ENCODE data around the gene CCNT1. TPM values are rescaled to one million over a fixed set of nuclear protein-coding genes. Genes with fewer than 3 reads are reported as not detected.
"Not testable (repeated sequence)": the region's sequence is repeated elsewhere in the genome, so short reads cannot be mapped to it uniquely, and the experiment has no call there.

The CCNT1 gene
- polyA plus RNA-seq, 2 of the 4 experiments (the other 2 are of a cell fraction) = 13.0 to 54.5 TPM

DNA sequence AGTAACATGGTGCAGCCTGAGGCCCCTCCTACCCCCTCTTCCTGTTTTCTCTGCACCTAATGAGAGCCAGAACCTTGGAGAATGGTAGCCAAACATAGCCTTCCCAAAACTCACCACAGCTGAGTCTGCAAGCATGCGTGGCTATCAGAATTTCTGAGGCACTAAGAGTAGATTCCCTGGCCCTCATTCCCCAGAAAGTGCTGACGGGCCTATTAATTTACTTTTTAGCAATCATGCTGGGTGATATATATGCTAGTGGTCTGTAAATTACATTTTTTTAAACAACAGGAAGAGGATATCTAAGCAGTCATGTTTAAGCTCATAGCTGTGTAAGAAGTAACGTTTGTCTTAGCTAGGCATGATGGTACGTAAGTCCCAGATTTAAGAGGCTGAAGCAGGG is 64.8 kb downstream of the CCNT1 start:
- no peaks in the 10 kb centered on the region for H3K9me3 ChIP-seq
- no peak overlapping the region for H3K27ac ChIP-seq
- H3K4me2 ChIP-seq = no peak overlapping the region
- H3K4me1 ChIP-seq = no peaks in the 10 kb centered on the region
- H3K4me3 ChIP-seq = no peak overlapping the region
- CTCF ChIA-PET = no interaction called here
- DNase-seq (ENCODE audit: low read depth in 1 of 2, low spot score in 1 of 2) (no peak), ATAC-seq (no peak; a peak in 1 of 6 replicates), FAIRE-seq (no peak)
- POLR2A ChIA-PET = no interaction called here
- WGBS (ENCODE audit: missing lambda C conversion rate) = 60% methylated on average over 4 of the region's 4 CpGs
- no peak for TF ChIP-seq KDM5A (IDR thresholded peaks at IDR 0.05)
- peak; percentile 54 for TF ChIP-seq MAFK (IDR thresholded peaks at IDR 0.05; ENCODE audit: partially characterized antibody)
- TF ChIP-seq NPAS2 (CRISPR knock-in tag; IDR thresholded peaks at IDR 0.05; ENCODE audit: borderline replicate concordance) = no peak

DNA sequence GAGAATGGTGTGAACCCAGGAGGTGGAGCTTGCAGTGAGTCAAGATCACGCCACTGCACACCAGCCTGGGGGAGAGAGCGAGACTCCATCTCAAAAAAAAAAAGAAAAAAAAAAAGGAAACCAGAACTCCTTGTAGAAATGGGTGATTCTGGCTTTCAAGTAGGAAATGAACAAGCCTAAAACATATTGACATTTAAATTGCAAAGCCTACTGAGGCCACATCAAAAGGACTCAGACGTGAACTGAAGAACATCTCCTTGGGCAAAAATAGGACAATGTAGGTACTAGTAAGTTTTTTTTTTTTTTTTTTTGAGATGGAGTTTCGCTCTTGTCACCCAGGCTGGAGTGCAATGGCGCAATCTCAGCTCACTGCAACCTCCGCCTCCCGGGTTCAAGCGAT is 71.2 kb downstream of the CCNT1 start:
- H3K9me3 ChIP-seq; H3K4me1 ChIP-seq; DNase-seq (ENCODE audit: low read depth in 1 of 2, low spot score in 1 of 2); POLR2A ChIA-PET; H3K27ac ChIP-seq; H3K4me2 ChIP-seq; CTCF ChIA-PET; FAIRE-seq; ATAC-seq; H3K4me3 ChIP-seq: not testable (repeated sequence)
- WGBS (ENCODE audit: missing lambda C conversion rate) = 94% methylated on average over 8 of the region's 8 CpGs

DNA sequence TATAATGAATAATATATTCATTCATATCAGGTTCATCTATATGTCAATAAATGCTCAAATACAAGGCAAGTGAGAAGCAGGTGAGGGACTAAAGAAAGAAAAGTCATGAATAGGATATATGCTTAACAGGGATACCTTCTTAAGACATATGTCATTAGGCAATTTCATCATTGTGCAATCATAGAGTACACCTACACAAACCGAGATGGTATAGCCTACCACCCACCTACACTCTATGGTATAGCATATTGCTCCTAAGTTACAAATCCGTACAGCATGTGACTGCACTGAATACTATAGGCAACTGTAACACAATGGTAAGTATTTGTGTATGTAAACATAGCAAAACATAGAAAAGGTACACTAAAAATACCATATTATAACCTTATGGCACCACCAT is 73.5 kb downstream of the CCNT1 start:
- H3K4me2 ChIP-seq = no peak overlapping the region
- H3K27ac ChIP-seq = no peak overlapping the region
- CTCF ChIA-PET = no interaction called here
- H3K4me1 ChIP-seq = no peaks in the 10 kb centered on the region
- no peak for ATAC-seq
- no peak for DNase-seq (ENCODE audit: low read depth in 1 of 2, low spot score in 1 of 2)
- no peak overlapping the region for H3K4me3 ChIP-seq
- H3K9me3 ChIP-seq = no peaks in the 10 kb centered on the region
- WGBS (ENCODE audit: missing lambda C conversion rate) = 79% methylated on average over 2 of the region's 2 CpGs
- POLR2A ChIA-PET = no interaction called here
- FAIRE-seq = no peak
- TF ChIP-seq RARB (CRISPR knock-in tag; IDR thresholded peaks at IDR 0.05) (no peak), CEBPB (IDR thresholded peaks at IDR 0.05) (peak in 1 of 2 experiments; percentile 40; a peak in 1 of 4 replicates)

DNA sequence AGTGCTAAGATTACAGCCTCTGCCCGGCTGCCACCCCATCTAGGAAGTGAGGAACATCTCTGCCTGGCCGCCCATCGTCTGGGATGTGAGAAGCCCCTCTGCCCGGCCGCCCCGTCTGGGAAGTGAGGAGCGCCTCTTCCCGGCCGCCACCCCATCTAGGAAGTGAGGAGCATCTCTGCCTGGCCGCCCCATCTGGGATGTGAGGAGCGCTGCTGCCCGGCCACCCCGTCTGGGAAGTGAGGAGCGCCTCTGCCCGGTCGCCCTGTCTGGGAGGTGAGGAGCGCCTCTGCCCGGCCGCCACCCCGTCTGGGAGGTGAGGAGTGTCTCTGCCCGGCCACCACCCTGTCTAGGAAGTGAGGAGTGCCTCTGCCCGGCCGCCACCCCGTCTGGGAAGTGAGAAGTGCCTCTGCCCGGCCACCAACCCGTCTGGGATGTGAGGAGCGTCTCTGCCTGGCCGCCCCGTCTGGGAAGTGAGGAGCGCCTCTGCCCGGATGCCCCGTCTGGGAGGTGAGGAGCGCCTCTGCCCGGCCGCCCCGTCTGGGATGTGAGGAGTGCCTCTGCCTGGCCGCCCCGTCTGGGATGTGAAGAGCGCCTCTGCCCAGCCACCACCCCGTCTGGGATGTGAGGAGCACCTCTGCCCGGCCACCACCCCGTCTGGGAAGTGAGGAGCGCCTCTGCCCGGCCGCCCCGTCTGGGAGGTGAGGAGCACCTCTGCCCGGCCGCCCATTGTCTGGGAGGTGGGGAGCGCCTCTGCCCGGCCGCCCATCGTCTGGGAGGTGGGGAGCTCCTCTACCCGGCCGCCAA is 74.6 kb downstream of the CCNT1 start:
- H3K4me2 ChIP-seq; H3K27ac ChIP-seq; H3K4me3 ChIP-seq; POLR2A ChIA-PET; FAIRE-seq; DNase-seq (ENCODE audit: low read depth in 1 of 2, low spot score in 1 of 2); H3K9me3 ChIP-seq; ATAC-seq; H3K4me1 ChIP-seq: not testable (repeated sequence)
- CTCF ChIA-PET = interaction anchor here (0.6 kb wide), 1 partner anchor 33 kb away, joined by 3 read pairs; no protein-coding TSS in a partner anchor
- 90% methylated on average over 35 of the region's 54 CpGs for WGBS (ENCODE audit: missing lambda C conversion rate)

DNA sequence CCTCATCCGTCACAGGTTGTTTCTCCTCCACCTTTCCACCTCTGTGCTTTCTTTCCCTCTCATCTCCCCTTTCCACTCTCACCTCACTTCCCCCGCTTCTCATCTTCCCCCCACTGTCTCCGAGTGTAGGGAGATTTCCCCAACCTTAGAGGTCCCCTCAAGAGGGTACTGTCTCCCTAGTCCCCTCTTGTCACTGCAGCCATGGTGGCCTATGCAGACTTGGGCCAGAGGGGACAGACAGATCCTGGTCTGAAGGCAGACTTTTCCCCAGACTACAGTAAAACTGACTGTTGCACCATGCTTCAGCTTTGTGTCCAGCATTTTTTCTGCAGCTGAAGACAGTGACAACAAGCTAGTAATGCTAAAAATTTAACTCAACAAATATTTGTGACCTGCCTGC is 75.7 kb downstream of the CCNT1 start:
- no peak for FAIRE-seq
- Histone ChIP-seq H3K4me2 (no peak overlapping the region), H3K9me3 (no peaks in the 10 kb centered on the region), H3K27ac (no peak overlapping the region), H3K4me3 (no peak overlapping the region), H3K4me1 (no peaks in the 10 kb centered on the region)
- DNase-seq (ENCODE audit: low read depth in 1 of 2, low spot score in 1 of 2) = no peak
- peak; percentile 51 to 56; a peak in 4 of 6 replicates for ATAC-seq
- ChIA-PET CTCF (no interaction called here), POLR2A (no interaction called here)
- WGBS (ENCODE audit: missing lambda C conversion rate) = 91% methylated on average over 3 of the region's 3 CpGs
- TF ChIP-seq, protein P1, sequence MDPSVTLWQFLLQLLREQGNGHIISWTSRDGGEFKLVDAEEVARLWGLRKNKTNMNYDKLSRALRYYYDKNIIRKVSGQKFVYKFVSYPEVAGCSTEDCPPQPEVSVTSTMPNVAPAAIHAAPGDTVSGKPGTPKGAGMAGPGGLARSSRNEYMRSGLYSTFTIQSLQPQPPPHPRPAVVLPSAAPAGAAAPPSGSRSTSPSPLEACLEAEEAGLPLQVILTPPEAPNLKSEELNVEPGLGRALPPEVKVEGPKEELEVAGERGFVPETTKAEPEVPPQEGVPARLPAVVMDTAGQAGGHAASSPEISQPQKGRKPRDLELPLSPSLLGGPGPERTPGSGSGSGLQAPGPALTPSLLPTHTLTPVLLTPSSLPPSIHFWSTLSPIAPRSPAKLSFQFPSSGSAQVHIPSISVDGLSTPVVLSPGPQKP (IDR thresholded peaks at IDR 0.05; ENCODE audit: low read depth, low read length) = no peak
- TF ChIP-seq, protein P2, sequence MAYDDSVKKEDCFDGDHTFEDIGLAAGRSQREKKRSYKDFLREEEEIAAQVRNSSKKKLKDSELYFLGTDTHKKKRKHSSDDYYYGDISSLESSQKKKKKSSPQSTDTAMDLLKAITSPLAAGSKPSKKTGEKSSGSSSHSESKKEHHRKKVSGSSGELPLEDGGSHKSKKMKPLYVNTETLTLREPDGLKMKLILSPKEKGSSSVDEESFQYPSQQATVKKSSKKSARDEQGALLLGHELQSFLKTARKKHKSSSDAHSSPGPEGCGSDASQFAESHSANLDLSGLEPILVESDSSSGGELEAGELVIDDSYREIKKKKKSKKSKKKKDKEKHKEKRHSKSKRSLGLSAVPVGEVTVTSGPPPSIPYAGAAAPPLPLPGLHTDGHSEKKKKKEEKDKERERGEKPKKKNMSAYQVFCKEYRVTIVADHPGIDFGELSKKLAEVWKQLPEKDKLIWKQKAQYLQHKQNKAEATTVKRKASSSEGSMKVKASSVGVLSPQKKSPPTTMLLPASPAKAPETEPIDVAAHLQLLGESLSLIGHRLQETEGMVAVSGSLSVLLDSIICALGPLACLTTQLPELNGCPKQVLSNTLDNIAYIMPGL (CRISPR knock-in tag; IDR thresholded peaks at IDR 0.05; ENCODE audit: borderline replicate concordance) = no peak
- TF ChIP-seq HEYL (CRISPR knock-in tag; IDR thresholded peaks at IDR 0.05) (no peak), MAFK (IDR thresholded peaks at IDR 0.05; ENCODE audit: partially characterized antibody) (no peak), PHF8 (IDR thresholded peaks at IDR 0.05; ENCODE audit: borderline replicate concordance, low read depth) (no peak), ESRRA (IDR thresholded peaks at IDR 0.05; ENCODE audit: borderline replicate concordance, low read length) (no peak), NR3C1 (IDR thresholded peaks at IDR 0.05) (no peak), SREBF2 (IDR thresholded peaks at IDR 0.05) (no peak), FOSB (CRISPR knock-in tag; IDR thresholded peaks at IDR 0.05) (no peak)
- TF ChIP-seq, protein P3, sequence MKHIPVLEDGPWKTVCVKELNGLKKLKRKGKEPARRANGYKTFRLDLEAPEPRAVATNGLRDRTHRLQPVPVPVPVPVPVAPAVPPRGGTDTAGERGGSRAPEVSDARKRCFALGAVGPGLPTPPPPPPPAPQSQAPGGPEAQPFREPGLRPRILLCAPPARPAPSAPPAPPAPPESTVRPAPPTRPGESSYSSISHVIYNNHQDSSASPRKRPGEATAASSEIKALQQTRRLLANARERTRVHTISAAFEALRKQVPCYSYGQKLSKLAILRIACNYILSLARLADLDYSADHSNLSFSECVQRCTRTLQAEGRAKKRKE (CRISPR knock-in tag; IDR thresholded peaks at IDR 0.05; ENCODE audit: low read depth) = no peak
- TF ChIP-seq, protein P4, sequence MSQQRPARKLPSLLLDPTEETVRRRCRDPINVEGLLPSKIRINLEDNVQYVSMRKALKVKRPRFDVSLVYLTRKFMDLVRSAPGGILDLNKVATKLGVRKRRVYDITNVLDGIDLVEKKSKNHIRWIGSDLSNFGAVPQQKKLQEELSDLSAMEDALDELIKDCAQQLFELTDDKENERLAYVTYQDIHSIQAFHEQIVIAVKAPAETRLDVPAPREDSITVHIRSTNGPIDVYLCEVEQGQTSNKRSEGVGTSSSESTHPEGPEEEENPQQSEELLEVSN (IDR thresholded peaks at IDR 0.05; ENCODE audit: borderline replicate concordance, low read depth) = no peak
- TF ChIP-seq, protein P5, sequence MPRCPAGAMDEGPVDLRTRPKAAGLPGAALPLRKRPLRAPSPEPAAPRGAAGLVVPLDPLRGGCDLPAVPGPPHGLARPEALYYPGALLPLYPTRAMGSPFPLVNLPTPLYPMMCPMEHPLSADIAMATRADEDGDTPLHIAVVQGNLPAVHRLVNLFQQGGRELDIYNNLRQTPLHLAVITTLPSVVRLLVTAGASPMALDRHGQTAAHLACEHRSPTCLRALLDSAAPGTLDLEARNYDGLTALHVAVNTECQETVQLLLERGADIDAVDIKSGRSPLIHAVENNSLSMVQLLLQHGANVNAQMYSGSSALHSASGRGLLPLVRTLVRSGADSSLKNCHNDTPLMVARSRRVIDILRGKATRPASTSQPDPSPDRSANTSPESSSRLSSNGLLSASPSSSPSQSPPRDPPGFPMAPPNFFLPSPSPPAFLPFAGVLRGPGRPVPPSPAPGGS (IDR thresholded peaks at IDR 0.05) = no peak
- TF ChIP-seq, protein P6, sequence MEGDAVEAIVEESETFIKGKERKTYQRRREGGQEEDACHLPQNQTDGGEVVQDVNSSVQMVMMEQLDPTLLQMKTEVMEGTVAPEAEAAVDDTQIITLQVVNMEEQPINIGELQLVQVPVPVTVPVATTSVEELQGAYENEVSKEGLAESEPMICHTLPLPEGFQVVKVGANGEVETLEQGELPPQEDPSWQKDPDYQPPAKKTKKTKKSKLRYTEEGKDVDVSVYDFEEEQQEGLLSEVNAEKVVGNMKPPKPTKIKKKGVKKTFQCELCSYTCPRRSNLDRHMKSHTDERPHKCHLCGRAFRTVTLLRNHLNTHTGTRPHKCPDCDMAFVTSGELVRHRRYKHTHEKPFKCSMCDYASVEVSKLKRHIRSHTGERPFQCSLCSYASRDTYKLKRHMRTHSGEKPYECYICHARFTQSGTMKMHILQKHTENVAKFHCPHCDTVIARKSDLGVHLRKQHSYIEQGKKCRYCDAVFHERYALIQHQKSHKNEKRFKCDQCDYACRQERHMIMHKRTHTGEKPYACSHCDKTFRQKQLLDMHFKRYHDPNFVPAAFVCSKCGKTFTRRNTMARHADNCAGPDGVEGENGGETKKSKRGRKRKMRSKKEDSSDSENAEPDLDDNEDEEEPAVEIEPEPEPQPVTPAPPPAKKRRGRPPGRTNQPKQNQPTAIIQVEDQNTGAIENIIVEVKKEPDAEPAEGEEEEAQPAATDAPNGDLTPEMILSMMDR (IDR thresholded peaks at IDR 0.05) = no peak

All from A549 (cell line).